PFSK-1 (cell line): Measurements from ENCODE around the gene RSRC1.

ENCODE experiments used
- FOXP2 ChIP-seq: optimal IDR thresholded peaks from 2 replicates; pipeline ENCODE3; 2011; ENCODE audit warnings: borderline replicate concordance, control low read depth, inconsistent platforms; ENCODE audit not compliant: insufficient read depth; ENCODE audit errors: extremely low read length, extremely low read depth
- POLR2AphosphoS5 ChIP-seq: IDR thresholded peaks from 2 replicates; pipeline ENCODE4 v1.6.1; 2012; ENCODE audit warnings: low read depth, mild to moderate bottlenecking, control low read depth, low read length, moderate library complexity
- REST ChIP-seq, 2 experiments: IDR thresholded peaks; 2 replicates each; pipeline versions ENCODE4 v1.6.1 to v1.8.0; 2011 to 2012; ENCODE audit warnings: low read depth in 2 of 2, low read length in 2 of 2, control low read depth in 1 of 2, inconsistent platforms in 1 of 2, mild to moderate bottlenecking in 1 of 2, moderate library complexity in 1 of 2; ENCODE audit not compliant: insufficient read depth in 1 of 2
- SIN3A ChIP-seq: IDR thresholded peaks from 2 replicates; pipeline ENCODE4 v1.6.1; 2012; ENCODE audit warnings: mild to moderate bottlenecking, low read length, moderate library complexity, borderline replicate concordance; ENCODE audit not compliant: insufficient read depth
- TAF1 ChIP-seq: IDR thresholded peaks from 2 replicates; pipeline ENCODE4 v1.6.1; 2012; ENCODE audit warnings: low read length, control low read depth, borderline replicate concordance; ENCODE audit not compliant: insufficient read depth

RSRC1 gene

GRCh38 chr3:158471639-158472294, 361.9 kb downstream of the RSRC1 start:
- TF ChIP-seq REST (IDR thresholded peaks at IDR 0.05; ENCODE audit: insufficient read depth in 1 of 2, low read depth in 2 of 2, low read length in 2 of 2), result no peak
- no peak for TF ChIP-seq TAF1
- no peak for TF ChIP-seq POLR2AphosphoS5
- TF ChIP-seq FOXP2, result no peak
- no peak for TF ChIP-seq SIN3A

GRCh38 chr3:158479051-158479450, 369.2 kb downstream of the RSRC1 start:
- no peak for TF ChIP-seq SIN3A
- no peak for TF ChIP-seq TAF1
- TF ChIP-seq FOXP2, result no peak
- TF ChIP-seq REST (IDR thresholded peaks at IDR 0.05; ENCODE audit: insufficient read depth in 1 of 2, low read depth in 2 of 2, low read length in 2 of 2), result no peak
- TF ChIP-seq POLR2AphosphoS5, result no peak

DNA sequence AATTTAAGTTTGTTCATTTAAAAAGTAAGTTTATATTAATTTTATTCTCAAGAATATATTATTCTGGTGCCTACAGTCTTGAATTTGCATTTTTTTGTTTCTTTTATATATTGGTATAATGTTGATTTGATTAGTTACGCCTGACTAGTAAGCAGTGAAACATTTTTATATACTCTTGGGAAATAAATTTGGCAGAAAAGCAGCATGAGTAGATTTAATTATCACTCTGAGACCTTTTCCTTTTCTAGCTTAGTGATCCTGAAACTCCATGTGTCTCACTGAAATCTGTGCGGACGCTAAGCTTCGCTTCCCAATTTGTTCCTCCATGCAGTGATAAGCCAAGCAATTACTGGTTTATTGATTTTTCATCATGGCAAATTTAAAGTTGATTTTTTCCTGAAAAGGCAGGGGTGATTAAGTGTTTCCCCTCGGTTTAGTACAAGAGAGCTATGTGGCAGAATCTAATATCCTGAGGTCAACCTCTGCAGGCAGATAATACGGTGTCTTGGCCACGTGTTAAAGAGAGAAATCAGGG, 373.9 kb downstream of the RSRC1 start:
- TF ChIP-seq FOXP2 (no peak), POLR2AphosphoS5 (no peak), REST (IDR thresholded peaks at IDR 0.05; ENCODE audit: insufficient read depth in 1 of 2, low read depth in 2 of 2, low read length in 2 of 2) (no peak), TAF1 (no peak), SIN3A (no peak)

DNA sequence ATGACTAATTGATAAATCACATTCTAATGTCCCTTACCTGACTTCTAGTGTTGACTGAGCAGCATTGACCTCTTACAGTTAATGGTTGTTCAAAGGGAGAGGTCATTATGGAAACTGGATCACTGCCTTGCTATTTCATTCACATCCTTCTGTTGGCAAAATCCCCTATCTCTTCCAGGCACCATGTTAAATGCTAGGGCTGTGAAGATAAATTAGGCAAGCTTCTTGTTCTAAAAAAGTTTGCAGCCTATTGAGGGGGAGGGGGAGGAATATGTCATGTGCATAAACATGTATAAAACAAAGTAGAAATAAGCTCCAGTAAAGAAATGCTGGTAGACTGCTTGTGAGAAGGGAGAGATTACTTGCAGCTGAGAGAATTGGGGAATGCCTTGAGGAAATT, 376.3 kb downstream of the RSRC1 start:
- TF ChIP-seq FOXP2 (no peak), SIN3A (no peak), TAF1 (no peak), REST (IDR thresholded peaks at IDR 0.05; ENCODE audit: insufficient read depth in 1 of 2, low read depth in 2 of 2, low read length in 2 of 2) (no peak), POLR2AphosphoS5 (no peak)

DNA sequence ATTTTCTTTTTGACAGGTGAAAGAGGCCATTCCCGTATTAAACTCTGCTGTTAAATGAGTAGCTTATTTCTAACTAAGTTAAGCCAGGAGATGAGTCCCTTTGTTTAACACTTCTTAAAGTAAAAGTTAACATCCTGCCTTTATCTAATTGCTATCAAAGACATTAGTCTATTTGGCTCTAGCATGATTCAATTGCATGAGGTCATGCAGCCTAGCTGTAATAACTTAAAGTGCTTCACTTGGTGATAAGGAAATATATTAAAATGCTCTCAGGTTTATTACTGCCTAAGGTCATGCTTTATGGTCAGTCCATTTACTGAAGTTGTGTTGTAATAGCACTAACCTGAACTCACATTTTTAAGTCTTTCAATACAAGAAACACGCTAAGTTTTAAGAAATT, 378.8 kb downstream of the RSRC1 start:
- no peak for TF ChIP-seq FOXP2
